ENCODE measurements around the gene RALBP1.
A peak's percentile ranks its signal among the peaks of the same experiment; 100 is the strongest.

RALBP1 gene

DNA sequence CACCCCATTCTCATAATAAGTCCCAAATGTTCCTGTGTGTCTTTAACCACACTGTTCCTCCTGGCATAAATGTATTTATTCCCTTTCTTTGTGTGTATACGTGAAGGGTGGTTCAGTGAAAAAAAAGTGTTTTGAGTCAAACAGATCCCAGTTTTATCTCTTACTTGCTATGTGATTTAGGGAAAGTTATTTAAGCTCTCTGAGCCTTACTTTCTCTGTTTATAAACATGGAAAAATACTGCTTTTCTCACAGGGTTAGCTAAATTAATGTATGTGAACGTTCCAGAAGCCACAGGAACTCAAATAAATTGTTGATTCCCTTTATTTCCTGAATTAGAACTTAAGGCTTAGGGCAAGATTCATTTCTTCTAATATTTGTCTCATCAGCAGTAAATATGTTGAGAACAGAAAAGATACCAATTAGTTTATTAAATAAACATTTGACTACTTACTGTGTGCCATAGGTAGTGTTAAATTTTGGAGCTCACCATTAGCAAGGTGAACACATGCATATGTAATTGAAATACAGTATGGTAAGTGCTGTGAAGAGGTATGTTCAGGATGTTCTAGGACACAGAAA, 33.2 kb downstream of the RALBP1 start:
- no peak for DNase-seq (ENCODE audit: low read depth)

GRCh38 chr18:9513971-9514512, 38.7 kb downstream of the RALBP1 start:
- no peak for DNase-seq (ENCODE audit: low read depth)

DNA sequence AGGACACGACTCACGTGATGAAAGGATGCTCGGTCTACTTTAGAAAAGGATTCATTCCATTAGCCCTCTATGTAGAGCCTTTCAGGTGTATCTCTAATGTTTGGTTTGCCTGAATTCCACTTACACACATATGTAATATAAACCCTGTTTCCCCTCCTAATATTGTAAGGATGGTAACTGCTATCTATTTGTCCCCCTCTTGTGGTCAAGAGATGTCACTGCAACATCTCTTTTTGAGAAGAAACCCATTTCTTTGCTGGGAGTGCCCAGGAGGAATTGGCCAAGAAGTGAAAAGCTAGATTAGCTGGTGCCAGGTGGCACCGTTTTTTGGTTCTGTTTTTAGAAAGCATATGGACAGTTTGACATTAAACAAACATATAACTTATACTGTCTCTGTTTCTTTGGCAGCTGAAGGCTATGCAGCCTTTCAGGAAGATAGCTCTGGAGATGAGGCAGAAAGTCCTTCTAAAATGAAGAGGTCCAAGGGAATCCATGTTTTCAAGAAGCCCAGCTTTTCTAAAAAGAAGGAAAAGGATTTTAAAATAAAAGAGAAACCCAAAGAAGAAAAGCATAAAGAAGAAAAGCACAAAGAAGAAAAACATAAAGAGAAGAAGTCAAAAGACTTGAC, 41.2 kb downstream of the RALBP1 start:
- no peak for DNase-seq (ENCODE audit: low read depth)

- DNase-seq (ENCODE audit: low read depth), result no peak
Measured at GRCh38 chr18:9517869-9518268, 42.6 kb downstream of the RALBP1 start.

GRCh38 chr18:9519399-9519798, 44.1 kb downstream of the RALBP1 start:
- no peak for DNase-seq (ENCODE audit: low read depth)

GRCh38 chr18:9520666-9521065, 45.4 kb downstream of the RALBP1 start:
- no peak for DNase-seq (ENCODE audit: low read depth)

DNA sequence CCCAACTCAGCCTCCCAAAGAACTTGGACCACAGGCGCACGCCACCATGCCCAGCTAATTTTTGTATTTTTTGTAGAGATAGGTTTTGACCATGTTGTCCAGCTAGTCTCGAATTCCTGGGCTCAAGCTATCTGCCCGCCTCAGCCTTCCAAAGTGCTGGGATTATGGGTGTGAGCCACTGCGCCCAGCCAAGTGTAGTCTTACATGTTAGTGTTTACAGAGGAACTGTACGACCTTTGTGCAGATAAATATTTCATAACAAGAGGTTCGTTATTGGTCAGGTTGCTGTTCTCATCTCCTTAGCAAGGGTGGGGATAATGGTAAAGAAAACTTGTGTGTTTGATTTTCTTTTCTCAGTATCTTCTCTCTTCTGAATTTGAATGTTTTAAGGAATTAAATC, 46.5 kb downstream of the RALBP1 start:
- no peak for DNase-seq (ENCODE audit: low read depth)

DNA sequence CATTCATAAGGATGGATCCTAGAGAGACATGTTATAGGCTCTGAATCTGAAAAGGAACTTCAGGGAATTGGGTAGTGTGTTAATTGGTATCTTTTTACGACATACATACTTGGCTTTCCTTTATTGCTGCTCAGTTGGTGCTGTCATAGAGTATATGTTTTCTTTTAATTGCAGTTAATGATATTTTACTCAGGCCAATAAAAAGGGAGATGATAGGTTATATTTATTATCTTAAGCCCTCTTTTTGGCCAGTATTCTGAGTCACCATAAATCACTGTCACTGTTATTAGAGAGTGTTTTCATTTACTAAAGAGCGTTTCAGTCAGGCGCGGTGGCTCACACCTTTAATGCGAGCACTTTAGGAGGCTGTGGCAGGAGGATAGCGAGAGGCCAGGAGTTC, 47.6 kb downstream of the RALBP1 start:
- DNase-seq (ENCODE audit: low read depth), result no peak

- DNase-seq (ENCODE audit: low read depth), result no peak
Measured at GRCh38 chr18:9526458-9526857, 51.1 kb downstream of the RALBP1 start.

- DNase-seq (ENCODE audit: low read depth), result no peak
Measured at GRCh38 chr18:9530226-9531009, 55.1 kb downstream of the RALBP1 start.

GRCh38 chr18:9531791-9532410, 56.6 kb downstream of the RALBP1 start:
- peak; percentile 31 for DNase-seq (ENCODE audit: low read depth)

DNA sequence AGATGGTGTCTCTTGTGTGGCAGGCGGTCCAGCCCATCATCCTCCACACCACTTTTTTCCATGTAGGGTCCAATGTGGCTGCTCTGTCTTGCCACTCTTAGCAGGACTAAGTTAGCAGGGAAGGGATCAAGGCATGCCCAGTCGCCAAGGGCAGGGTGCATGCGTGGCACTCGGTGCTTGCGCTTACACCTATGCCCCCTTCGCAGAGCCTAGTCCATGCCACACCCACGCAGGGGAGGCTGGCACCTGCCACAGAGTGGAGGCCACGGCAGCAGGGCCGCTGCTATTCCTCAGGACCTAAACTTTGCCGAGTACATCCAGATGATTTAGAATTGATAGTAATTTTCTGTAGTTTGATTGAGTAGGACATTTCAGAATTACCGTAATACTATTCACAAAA, 59.5 kb downstream of the RALBP1 start:
- DNase-seq (ENCODE audit: low read depth), result no peak

GRCh38 chr18:9535430-9535991, 60.2 kb downstream of the RALBP1 start:
- DNase-seq (ENCODE audit: low read depth), result peak; percentile 86

DNA sequence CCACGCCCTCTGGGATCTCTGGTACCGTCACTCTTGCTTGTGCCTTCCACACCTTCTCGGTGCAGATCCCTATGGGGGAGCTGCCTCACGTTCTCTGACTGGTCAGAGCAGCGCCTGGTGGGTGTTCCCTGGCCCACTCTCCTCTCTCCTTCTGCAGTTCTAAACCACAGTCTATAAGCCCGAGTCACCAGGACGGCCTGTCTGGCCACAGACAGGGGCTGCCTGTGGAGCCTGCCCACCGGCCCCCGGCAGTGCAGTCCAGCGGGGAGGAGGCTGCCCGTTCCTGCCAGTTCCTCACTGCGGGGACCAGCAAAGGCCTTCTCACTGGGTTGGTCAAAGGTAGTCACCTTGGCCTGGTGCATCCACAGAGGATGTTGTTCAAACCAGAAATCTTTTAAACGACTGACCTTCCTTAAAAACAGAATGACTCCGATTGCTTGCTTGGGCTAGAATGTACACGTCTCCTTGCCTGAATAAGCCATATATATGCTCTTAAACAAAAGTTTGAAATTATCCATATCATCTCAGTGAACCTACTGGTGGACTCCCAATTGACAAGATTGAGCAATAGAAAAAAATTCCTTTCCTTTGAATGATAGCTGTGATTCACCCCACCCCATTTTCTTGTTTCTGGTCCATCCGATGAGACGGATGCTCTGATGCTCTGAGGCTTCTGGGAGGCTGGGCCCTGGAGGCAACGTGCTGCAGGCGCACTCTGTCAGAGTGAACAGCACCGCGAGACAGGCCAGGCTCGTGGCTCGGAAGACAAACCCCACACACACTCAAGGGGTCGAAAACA, 61.2 kb downstream of the RALBP1 start:
- no peak for DNase-seq (ENCODE audit: low read depth)

DNA sequence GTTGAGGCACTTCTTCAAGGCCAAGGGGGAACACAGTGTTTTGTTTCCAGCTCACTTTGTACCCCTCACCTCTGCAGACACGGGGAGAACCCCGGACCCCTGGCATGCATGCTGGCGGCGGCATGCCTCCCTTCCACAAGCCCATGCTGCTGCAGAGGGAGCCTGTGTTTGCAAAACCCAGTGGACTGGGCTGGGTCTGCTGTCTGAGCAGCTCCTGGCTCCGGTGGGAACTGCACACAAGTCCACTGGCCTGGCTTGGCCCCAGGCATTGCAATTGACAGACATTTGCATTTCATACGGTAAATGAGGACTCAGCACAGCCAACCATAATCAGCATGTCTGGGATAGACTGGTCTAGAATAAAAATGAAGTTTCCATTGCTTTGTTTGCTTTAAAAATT, 62.4 kb downstream of the RALBP1 start:
- DNase-seq (ENCODE audit: low read depth), result no peak

- DNase-seq (ENCODE audit: low read depth), result peak; percentile 45
Measured at GRCh38 chr18:9539283-9539682, 64.0 kb downstream of the RALBP1 start.

DNA sequence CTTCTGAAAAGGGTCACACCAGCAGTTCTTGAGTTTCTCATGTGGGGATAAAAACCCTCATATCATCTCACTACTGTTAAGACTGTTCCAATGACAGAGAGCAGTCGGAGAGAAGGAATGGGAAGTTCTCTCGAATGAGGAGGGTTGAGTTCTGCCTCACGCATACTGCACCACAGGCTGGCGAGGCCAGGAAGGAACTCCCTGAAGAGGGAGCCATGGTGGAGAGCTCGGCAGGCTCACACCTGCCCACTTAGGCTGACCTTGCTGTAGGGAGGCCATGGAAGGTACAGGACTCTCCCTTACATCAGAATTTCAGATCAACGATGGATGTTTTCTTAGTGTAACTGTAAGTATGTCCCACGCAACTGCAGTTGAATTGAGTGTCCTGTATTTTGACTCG, 64.6 kb downstream of the RALBP1 start:
- DNase-seq (ENCODE audit: low read depth), result no peak

DNA sequence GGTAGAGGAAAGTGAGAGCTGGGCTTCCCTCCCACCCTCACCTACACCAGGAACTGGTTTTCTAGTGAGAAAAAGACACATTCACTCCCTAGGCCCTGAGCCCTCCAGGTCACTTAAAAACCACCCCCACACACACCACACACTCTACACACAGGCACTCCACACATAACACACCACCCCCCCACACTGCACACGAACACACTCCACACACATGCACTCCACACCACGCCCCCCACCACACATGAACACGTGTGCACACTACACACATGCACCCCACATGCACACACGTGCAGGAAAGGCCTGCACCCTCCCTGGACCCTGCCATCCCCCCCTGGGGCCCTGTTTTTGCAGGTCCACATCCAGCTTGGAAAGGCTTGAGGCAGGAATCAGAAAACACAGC, 67.6 kb downstream of the RALBP1 start:
- no peak for DNase-seq (ENCODE audit: low read depth)

GRCh38 chr18:9545029-9545428, 69.7 kb downstream of the RALBP1 start:
- no peak for DNase-seq (ENCODE audit: low read depth)

DNA sequence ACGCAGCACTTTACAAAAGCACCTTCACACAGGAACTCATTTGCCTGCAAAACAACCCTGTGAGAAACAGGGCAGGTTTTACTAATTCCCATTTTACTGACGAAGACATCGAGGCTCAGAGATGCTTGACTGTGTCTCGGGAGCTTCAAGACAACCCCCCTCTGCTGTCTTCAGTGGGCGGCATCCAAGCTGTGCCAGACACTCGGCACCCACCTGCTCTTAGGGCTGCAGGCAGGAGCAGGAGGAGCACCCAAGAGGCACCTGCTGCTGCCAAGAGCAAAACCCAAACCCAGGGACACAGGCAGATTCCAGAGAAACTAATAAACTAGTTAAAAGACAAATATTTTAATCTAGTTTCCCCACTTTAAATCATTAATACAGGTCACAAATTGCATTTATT, 71.2 kb downstream of the RALBP1 start:
- no peak for DNase-seq (ENCODE audit: low read depth)

DNA sequence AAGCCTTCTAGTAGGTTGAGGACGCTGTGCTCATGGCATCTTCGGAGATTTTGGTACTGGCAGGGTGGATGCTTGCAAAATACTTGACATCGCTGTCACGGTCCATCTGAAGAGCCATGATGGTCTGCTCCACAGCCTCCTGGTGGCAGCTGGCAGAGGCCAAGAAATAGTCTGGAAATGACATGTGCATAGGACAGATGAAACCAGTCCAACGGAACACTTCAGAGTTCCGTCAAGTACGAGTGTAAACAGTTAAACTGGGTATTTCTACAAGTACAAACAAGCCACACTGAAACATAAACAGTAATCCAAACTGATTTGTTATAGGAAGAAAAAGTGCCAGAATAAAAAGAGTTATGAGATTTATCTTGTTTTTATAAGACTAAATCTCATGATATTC, 72.5 kb downstream of the RALBP1 start:
- DNase-seq (ENCODE audit: low read depth), result no peak

- no peak for DNase-seq (ENCODE audit: low read depth)
Measured at GRCh38 chr18:9549405-9549804, 74.1 kb downstream of the RALBP1 start.

All from non-pigmented ciliary epithelial cell (primary cell).